C4-2B (cell line): ENCODE data around the gene TBX4.

Experiments
- H3K27ac ChIP-seq: fragments of 450-650 bp; 2 replicates; pipeline ENCODE4 v1.5.1; 2017
- ZFX ChIP-seq: fragments of 450-650 bp; IDR thresholded peaks from 2 replicates; pipeline ENCODE4 v1.6.1; 2017
- TF ChIP-seq, protein P1 (sequence below): fragments of 450-650 bp; conservative IDR thresholded peaks from 2 replicates; pipeline ENCODE4 v1.5.1; 2017; ENCODE audit warnings: mild to moderate bottlenecking

The TBX4 gene

DNA sequence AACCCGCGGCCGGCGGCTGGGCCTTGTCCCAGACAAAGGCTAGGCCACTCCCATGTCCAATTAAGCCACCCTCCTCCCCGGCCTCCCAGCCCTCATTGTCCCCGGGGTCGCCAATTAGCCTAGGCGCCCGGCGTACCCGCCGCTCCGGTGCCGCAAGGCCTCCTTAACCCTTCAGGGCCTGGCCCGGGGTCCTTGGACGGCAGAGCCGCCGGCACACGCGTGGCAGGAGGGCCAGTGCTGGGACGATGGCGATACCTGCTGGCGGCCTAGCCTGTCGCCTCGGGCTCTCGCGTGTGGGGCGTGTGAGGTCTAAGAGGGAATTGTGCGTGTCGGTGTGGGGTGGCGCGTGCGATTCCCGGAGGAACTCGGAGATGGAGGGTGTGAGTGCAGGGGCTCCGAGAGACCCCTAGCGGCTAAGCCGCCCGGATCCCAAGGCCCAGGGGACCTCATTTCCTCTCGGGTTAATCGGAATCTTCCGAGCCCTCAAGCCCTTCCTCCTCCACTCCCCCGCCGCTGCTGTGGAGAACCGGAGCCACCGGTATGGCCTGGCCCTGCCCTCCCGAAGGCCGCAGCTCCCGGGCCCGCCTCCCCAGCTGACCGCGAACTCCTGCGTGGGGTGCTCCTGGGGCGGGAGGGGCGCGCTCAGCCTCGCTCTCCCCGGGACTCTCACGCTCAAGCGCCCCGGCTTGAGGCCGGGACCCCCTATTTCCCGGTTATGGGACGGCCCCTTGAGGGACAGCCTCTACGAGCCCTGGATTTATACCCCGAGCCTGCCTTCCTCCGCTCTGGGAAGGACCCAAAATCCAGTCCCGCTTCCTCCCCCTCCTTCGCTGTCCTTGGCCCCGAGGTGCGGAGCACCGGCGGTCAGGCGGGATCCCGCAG is 40.7 kb upstream of the TBX4 start:
- TF ChIP-seq, protein P1, sequence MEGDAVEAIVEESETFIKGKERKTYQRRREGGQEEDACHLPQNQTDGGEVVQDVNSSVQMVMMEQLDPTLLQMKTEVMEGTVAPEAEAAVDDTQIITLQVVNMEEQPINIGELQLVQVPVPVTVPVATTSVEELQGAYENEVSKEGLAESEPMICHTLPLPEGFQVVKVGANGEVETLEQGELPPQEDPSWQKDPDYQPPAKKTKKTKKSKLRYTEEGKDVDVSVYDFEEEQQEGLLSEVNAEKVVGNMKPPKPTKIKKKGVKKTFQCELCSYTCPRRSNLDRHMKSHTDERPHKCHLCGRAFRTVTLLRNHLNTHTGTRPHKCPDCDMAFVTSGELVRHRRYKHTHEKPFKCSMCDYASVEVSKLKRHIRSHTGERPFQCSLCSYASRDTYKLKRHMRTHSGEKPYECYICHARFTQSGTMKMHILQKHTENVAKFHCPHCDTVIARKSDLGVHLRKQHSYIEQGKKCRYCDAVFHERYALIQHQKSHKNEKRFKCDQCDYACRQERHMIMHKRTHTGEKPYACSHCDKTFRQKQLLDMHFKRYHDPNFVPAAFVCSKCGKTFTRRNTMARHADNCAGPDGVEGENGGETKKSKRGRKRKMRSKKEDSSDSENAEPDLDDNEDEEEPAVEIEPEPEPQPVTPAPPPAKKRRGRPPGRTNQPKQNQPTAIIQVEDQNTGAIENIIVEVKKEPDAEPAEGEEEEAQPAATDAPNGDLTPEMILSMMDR, result no peak
- peak; percentile 35; the same call in 1 of the 2 replicates for TF ChIP-seq ZFX
- H3K27ac ChIP-seq, result peak overlapping the region; percentile 67

DNA sequence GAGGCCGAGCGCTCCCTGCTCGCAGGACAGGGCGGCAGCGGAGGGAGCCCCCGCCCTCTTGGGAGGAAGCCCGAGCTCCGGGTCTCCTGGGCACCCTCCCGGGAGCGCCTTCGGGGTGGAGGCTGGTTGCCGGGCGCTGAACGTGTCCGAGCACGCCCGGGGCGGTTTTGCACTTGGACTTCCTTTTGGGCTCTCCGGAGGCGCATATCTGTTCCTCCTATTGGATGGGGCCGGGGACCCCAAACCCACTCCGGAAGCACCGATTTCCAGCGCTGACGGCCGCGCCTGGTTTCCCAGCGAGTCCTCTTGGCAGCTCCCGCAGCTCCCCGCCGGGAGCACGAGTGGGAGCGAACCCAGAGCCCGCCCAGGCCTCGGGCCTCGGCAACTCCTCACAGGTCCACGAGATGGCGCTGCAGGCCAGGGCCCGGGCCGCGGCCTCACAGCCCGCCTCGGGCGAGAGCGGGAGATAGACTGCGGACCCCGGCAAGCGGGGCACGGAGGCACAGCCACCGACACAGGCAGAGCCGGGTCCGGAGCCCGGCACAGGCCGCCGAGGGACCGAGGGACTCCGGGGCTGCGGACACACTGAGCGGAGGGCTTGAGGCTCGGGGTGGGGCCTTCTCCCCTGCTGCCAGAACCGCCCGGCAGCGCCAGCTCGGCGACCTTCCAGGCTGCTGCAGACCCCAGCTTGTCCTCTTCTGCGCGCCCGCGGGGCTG is 39.9 kb upstream of the TBX4 start:
- peak overlapping the region; percentile 67 for H3K27ac ChIP-seq
- TF ChIP-seq, protein P1, result peak; percentile 99
- TF ChIP-seq ZFX, result no peak

DNA sequence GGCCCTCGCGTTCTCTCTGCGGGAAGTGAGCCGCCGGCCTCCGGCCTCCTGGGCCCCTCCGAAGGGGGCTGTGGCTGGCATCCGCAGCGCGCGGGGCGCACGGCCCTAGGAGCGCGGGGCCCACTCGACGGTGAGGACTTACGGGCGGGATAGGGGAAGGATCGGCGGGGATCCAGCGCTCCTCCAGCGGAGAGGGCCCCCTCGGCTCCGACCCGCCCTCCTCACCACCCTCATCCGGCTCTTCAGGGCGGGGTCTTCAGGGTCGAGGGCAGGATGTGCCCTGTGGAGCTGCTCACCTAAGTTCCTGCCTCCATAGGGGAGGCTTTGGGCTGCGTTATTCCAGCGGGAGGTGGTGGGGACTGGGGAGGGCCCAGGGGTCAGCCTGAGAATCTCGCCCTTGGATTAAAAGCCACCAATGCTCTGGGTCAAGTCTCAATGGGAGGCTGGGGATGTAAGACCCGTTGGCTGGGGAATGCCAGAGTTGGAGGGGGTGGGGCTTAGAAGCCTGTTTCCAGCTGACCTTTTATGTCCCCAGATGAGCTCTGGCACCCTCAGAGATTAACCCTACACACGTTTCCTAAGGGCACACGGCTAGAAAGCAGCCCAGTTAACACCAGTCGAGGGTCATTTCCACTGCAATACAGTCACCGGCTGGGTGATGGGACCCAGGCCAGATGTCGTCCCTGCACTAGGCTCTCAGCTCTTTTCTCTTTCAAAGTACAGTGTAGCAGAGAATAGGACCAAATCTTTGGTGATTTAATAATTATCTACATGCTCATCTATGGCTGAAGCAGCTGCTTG is 39.2 kb upstream of the TBX4 start:
- peak overlapping the region; percentile 67 for H3K27ac ChIP-seq
- TF ChIP-seq, protein P1, result no peak
- no peak for TF ChIP-seq ZFX

DNA sequence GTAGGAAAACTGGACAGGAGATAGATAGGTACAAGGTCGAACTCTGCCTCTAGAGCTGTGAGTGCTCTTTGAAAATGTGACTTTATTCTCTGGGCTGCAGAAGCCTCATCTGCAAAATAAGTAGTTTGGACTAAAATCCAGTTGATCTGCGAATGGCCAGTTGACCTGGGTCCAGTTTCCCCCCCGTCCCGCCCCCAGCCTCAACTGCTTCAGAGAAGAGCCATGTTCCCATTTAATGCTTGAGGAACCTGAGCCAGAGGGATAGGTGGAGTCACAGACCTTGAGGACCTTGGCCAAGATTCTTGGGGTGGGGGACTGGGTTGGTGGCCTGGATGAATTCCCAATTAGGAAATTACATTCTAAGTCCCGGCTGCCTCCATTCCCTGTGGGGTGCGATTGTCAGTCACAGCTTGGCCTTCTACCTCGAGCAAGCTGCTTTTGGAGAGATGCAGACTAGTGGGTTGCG is 38.5 kb upstream of the TBX4 start:
- no peak overlapping the region for H3K27ac ChIP-seq
- TF ChIP-seq, protein P1, result no peak
- no peak for TF ChIP-seq ZFX

DNA sequence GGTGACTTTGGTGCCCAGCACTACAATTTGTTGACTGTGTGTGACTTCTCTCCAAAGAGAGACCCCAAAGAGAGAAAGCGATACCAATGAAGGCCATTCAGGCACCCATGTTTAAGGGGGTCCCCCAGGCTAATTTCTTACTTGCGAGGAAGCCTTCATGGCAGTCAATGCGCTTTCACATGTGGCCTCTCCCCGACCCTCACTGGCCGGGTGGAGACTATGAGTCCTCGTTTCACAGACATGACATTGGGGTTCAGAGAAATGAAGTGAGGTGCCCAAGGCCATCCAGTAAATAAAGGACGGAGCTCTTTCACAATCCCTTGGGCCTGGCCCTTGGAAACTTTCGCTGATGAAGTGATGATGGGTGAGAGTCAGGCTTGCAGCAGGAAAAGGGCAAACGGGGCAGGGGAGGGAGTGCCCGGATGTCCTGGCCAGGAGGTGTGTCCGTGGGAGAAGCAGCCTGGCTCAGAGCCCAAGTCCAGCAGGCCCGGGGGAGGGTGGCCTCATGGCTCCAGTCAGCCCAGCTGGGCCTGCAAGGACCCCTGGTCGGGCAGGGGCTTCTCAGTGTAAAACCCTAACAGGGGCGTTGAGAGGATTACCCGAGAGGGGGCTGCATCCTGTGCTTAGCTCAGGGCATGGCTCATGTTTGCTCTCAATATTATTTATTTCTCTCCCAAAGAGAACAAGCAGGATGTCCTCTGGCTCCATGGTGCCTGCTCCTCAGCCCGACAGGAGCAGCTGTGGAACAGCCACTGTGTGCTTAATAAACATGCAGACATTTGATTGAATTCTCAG is 37.9 kb upstream of the TBX4 start:
- H3K27ac ChIP-seq, result no peak overlapping the region
- no peak for TF ChIP-seq ZFX
- TF ChIP-seq, protein P1, result no peak

DNA sequence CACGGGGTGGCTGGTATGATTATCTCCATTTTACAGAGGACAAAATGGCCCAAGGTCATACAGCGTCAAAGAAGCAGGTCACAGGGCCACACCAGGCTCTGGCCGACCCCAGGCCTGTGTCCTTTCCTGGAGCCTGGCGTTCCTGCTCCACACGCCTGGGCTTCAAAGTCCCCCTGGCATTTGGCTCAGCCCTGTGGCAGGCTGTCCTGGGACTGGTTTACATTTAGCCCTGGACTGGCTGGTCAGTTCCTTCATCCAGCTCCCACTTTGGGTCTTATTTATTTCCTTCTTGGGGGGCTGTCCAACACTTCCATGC is 37.3 kb upstream of the TBX4 start:
- no peak overlapping the region for H3K27ac ChIP-seq
- no peak for TF ChIP-seq ZFX
